Endodermal cell (in vitro differentiated cells): ENCODE results near the gene SLU7. TPM values are rescaled to one million over a fixed set of nuclear protein-coding genes. Genes with fewer than 3 reads are reported as not detected.

Experiments used
- DNase-seq: peaks from one replicate; pipeline ENCODE4 v3.0.0-alpha.2; 2017
- H3K27ac ChIP-seq: 2 replicates; pipeline ENCODE4 v1.5.1; 2013; ENCODE audit warnings: mild to moderate bottlenecking, low read depth, low read length, moderate library complexity
- H3K27me3 ChIP-seq: 2 replicates; pipeline ENCODE4 v1.6.1; 2013; ENCODE audit warnings: mild to moderate bottlenecking, low read length, moderate library complexity; ENCODE audit not compliant: insufficient read depth, control insufficient read depth, poor library complexity, severe bottlenecking
- H3K36me3 ChIP-seq: 2 replicates; pipeline ENCODE4 v1.7.0; 2013; ENCODE audit warnings: mild to moderate bottlenecking, low read length, moderate library complexity; ENCODE audit not compliant: control insufficient read depth, insufficient read depth
- H3K4me1 ChIP-seq: one replicate; pipeline ENCODE4 v1.7.0; 2013; ENCODE audit warnings: low read length; ENCODE audit not compliant: control insufficient read depth, insufficient read depth
- H3K4me3 ChIP-seq: 2 replicates; pipeline ENCODE4 v1.5.1; 2013; ENCODE audit warnings: mild to moderate bottlenecking, low read length, moderate library complexity
- H3K9ac ChIP-seq: 2 replicates; pipeline ENCODE4 v1.6.1; 2013; ENCODE audit warnings: mild to moderate bottlenecking, low read length, moderate library complexity; ENCODE audit not compliant: poor library complexity, severe bottlenecking; ENCODE audit errors: extremely low read depth
- H3K9me3 ChIP-seq: 2 replicates; pipeline ENCODE4 v1.6.1; 2013; ENCODE audit warnings: mild to moderate bottlenecking, low read length, moderate library complexity; ENCODE audit not compliant: control insufficient read depth
- H3K27ac Mint-ChIP-seq: 2 replicates; pipeline ENCODE4 v1.8.0; 2020; ENCODE audit warnings: mixed read lengths
- H3K27me3 Mint-ChIP-seq: 2 replicates; pipeline ENCODE4 v1.8.0; 2021; ENCODE audit warnings: mild to moderate bottlenecking, mixed read lengths; ENCODE audit not compliant: insufficient read depth
- H3K36me3 Mint-ChIP-seq: 2 replicates; pipeline ENCODE4 v1.8.0; 2020; ENCODE audit warnings: low read depth, mixed read lengths
- H3K4me1 Mint-ChIP-seq: 2 replicates; pipeline ENCODE4 v1.8.0; 2020; ENCODE audit warnings: mixed read lengths
- H3K4me3 Mint-ChIP-seq: 2 replicates; pipeline ENCODE4 v1.8.0; 2020; ENCODE audit warnings: mild to moderate bottlenecking, moderate library complexity, mixed read lengths
- H3K9me3 Mint-ChIP-seq: 2 replicates; pipeline ENCODE4 v1.8.0; 2020; ENCODE audit warnings: mild to moderate bottlenecking, mixed read lengths
- CTCF ChIP-seq: fragments of 200-600 bp; sonication (generic); conservative IDR thresholded peaks from 2 replicates; pipeline ENCODE4 v1.5.0; 2021; ENCODE audit warnings: antibody characterized with exemption, mild to moderate bottlenecking
- WGBS, 2 experiments: methylation state at CpG; one replicate each; pipeline versions ENCODE4 v1.1.5 to v1.1.7; 2013; ENCODE audit warnings: missing lambda C conversion rate in 2 of 2, mixed read lengths in 1 of 2; ENCODE audit not compliant: insufficient coverage in 1 of 2, insufficient read length in 1 of 2; 5-methylcytosine and 5-hydroxymethylcytosine counted together
- total RNA-seq, 2 donors: library from RNA; stranded (reverse); fragmentation: NEBNext Ultra II Directional in 1 of 2; extraction: Animal tissue kit (Norgen Biotek cat#: 25700) in 1 of 2; gene quantifications; 2 replicates in 1 of 2; 3 replicates in 1 of 2; pipeline ENCODE4 v1.2.1, GENCODE V29; 2021

Gene SLU7
- total RNA-seq, 2 donors from 2014 or later, result 36.8 to 47.5 TPM

- Histone ChIP-seq H3K4me1 (no peaks in the 10 kb centered on the region), H3K27me3 (no peaks in the 10 kb centered on the region), H3K27ac (no peak overlapping the region), H3K36me3 (no peaks in the 10 kb centered on the region), H3K4me3 (no peak overlapping the region), H3K9me3 (no peaks in the 10 kb centered on the region), H3K9ac (no peak overlapping the region)
- Mint-ChIP-seq H3K27ac (no peak overlapping the region), H3K27me3 (no peaks in the 10 kb centered on the region), H3K4me1 (no peaks in the 10 kb centered on the region), H3K4me3 (no peak overlapping the region), H3K9me3 (peaks cover 5% of the 10 kb centered on the region), H3K36me3 (no peaks in the 10 kb centered on the region)
- WGBS, 2 experiments, result 95 to 98% methylated on average over 6 to 8 of the region's 8 CpGs
- DNase-seq, result no peak
- TF ChIP-seq CTCF, result no peak
Measured at GRCh38 chr5:160458806-160459800, 40.2 kb upstream of the SLU7 start.

GRCh38 chr5:160457252-160457651 lies 38.4 kb upstream of the SLU7 start:
- no peaks in the 10 kb centered on the region for H3K4me1 Mint-ChIP-seq
- peaks cover 5% of the 10 kb centered on the region for H3K9me3 Mint-ChIP-seq
- Histone ChIP-seq H3K4me1 (no peaks in the 10 kb centered on the region), H3K9me3 (no peaks in the 10 kb centered on the region), H3K27me3 (no peaks in the 10 kb centered on the region), H3K9ac (no peak overlapping the region), H3K27ac (no peak overlapping the region), H3K36me3 (no peaks in the 10 kb centered on the region), H3K4me3 (no peak overlapping the region)
- H3K36me3 Mint-ChIP-seq, result no peaks in the 10 kb centered on the region
- no peak overlapping the region for H3K4me3 Mint-ChIP-seq
- no peak for TF ChIP-seq CTCF
- no peak for DNase-seq
- no peak overlapping the region for H3K27ac Mint-ChIP-seq
- H3K27me3 Mint-ChIP-seq, result no peaks in the 10 kb centered on the region
- 92 to 100% methylated on average over 2 to 4 of the region's 5 CpGs for WGBS, 2 experiments

GRCh38 chr5:160456480-160457177 lies 37.7 kb upstream of the SLU7 start:
- H3K27me3 ChIP-seq, result no peaks in the 10 kb centered on the region
- TF ChIP-seq CTCF, result no peak
- H3K4me3 ChIP-seq, result no peak overlapping the region
- H3K9ac ChIP-seq, result no peak overlapping the region
- no peak overlapping the region for H3K27ac Mint-ChIP-seq
- no peak for DNase-seq
- H3K36me3 Mint-ChIP-seq, result no peaks in the 10 kb centered on the region
- no peaks in the 10 kb centered on the region for H3K4me1 Mint-ChIP-seq
- no peaks in the 10 kb centered on the region for H3K36me3 ChIP-seq
- peaks cover 5% of the 10 kb centered on the region for H3K9me3 Mint-ChIP-seq
- no peak overlapping the region for H3K4me3 Mint-ChIP-seq
- H3K4me1 ChIP-seq, result no peaks in the 10 kb centered on the region
- no peak overlapping the region for H3K27ac ChIP-seq
- no peaks in the 10 kb centered on the region for H3K27me3 Mint-ChIP-seq
- H3K9me3 ChIP-seq, result no peaks in the 10 kb centered on the region
- 87 to 95% methylated on average over 7 to 9 of the region's 9 CpGs for WGBS, 2 experiments
